Fibroblast of lung (primary cell): Measurements from ENCODE around the gene GNB5. TPM values are rescaled to one million over a fixed set of nuclear protein-coding genes. Genes with fewer than 3 reads are reported as not detected.

ENCODE experiments used
- DNase-seq, 2 donors: peaks; one replicate each; pipeline versions ENCODE4 v3.0.0 to v3.0.0-alpha.2; 2010; ENCODE audit warnings: low read depth in 2 of 2
- H2AFZ ChIP-seq: 2 replicates; pipeline ENCODE4 v1.5.1; 2012; ENCODE audit warnings: low read length, control low read depth, inconsistent platforms
- H3K27ac ChIP-seq: 2 replicates; pipeline ENCODE4 v1.5.1; 2011; ENCODE audit warnings: low read length, control low read depth; ENCODE audit not compliant: insufficient read depth
- H3K27me3 ChIP-seq: 2 replicates; pipeline ENCODE4 v1.5.1; 2011; ENCODE audit warnings: mild to moderate bottlenecking, low read length; ENCODE audit not compliant: control insufficient read depth, insufficient read depth
- H3K36me3 ChIP-seq: 2 replicates; pipeline ENCODE4 v1.5.1; 2011; ENCODE audit warnings: low read length; ENCODE audit not compliant: control insufficient read depth, insufficient read depth
- H3K4me1 ChIP-seq: 2 replicates; pipeline ENCODE4 v1.5.1; 2011; ENCODE audit warnings: low read length; ENCODE audit not compliant: control insufficient read depth, insufficient read depth; ENCODE audit errors: extremely low read depth
- H3K4me2 ChIP-seq: 2 replicates; pipeline ENCODE4 v1.5.1; 2011; ENCODE audit warnings: low read length, control low read depth; ENCODE audit not compliant: insufficient read depth; ENCODE audit errors: extremely low read depth
- H3K4me3 ChIP-seq, 4 experiments: fragments of 200-600 bp in 1 of 4; sonication (generic) in 1 of 4; replicated peaks in 1 of 4; 2 replicates each; pipeline ENCODE4 v1.5.1; 2011 to 2016; ENCODE audit warnings: low read length in 4 of 4, low read depth in 3 of 4, mild to moderate bottlenecking in 3 of 4, control low read depth in 2 of 4, inconsistent platforms in 1 of 4, mixed read lengths in 1 of 4; ENCODE audit not compliant: insufficient read depth in 1 of 4; ENCODE audit errors: control extremely low read depth in 1 of 4
- H3K79me2 ChIP-seq: 2 replicates; pipeline ENCODE4 v1.5.1; 2012; ENCODE audit warnings: mild to moderate bottlenecking, low read length, inconsistent platforms; ENCODE audit not compliant: control insufficient read depth, insufficient read depth
- H3K9ac ChIP-seq: 2 replicates; pipeline ENCODE4 v1.5.1; 2011; ENCODE audit warnings: mild to moderate bottlenecking, low read length, control low read depth; ENCODE audit not compliant: insufficient read depth
- H3K9me3 ChIP-seq: 2 replicates; pipeline ENCODE4 v1.5.1; 2012; ENCODE audit warnings: low read depth, low read length; ENCODE audit not compliant: control insufficient read depth, insufficient read depth
- H4K20me1 ChIP-seq: 2 replicates; pipeline ENCODE4 v1.5.1; 2011; ENCODE audit warnings: low read length; ENCODE audit not compliant: control insufficient read depth, insufficient read depth; ENCODE audit errors: extremely low read depth
- CTCF ChIP-seq, 2 donors: IDR thresholded peaks in 1 of 2; conservative IDR thresholded peaks in 1 of 2; 1 replicate in 1 of 2; 2 replicates in 1 of 2; pipeline ENCODE4 v1.5.1; 2011 to 2012; ENCODE audit warnings: low read length in 2 of 2, control low read depth in 1 of 2, inconsistent platforms in 1 of 2, low read depth in 1 of 2, mild to moderate bottlenecking in 1 of 2
- EZH2 ChIP-seq: IDR thresholded peaks from 2 replicates; pipeline ENCODE4 v1.5.1; 2012; ENCODE audit warnings: low read length, control low read depth, mild to moderate bottlenecking; ENCODE audit errors: missing control alignments
- polyA plus RNA-seq, 2 donors: library from polyadenylated mRNA; depleted of rRNA in 1 of 2; stranded (reverse) in 1 of 2; unstranded in 1 of 2; fragments of >200 nt; gene quantifications; 2 replicates each; pipeline ENCODE4 v1.2.1, GENCODE V29; 2011 to 2012; ENCODE audit warnings: missing spikeins in 1 of 2
- total RNA-seq: library from RNA; depleted of rRNA; stranded (reverse); fragments of >200 nt; gene quantifications from 2 replicates; pipeline ENCODE4 v1.2.1, GENCODE V29; 2014

GNB5 gene
- total and polyA plus RNA-seq, 2 donors (not counting 1 experiment from before 2014, with no cell fraction given): 44.0 to 52.2 TPM

GRCh38 chr15:52151353-52151752 lies 39.8 kb downstream of the GNB5 start:
- no peaks in the 10 kb centered on the region for H3K79me2 ChIP-seq
- DNase-seq: no peak
- no peaks in the 10 kb centered on the region for H3K27me3 ChIP-seq
- H3K4me2 ChIP-seq: no peak overlapping the region
- no peak overlapping the region for H3K27ac ChIP-seq
- H3K36me3 ChIP-seq: no peaks in the 10 kb centered on the region
- no peaks in the 10 kb centered on the region for H4K20me1 ChIP-seq
- no peak for TF ChIP-seq CTCF (conservative IDR thresholded peaks at IDR 0.05 in 1 of 2, IDR thresholded peaks at IDR 0.05 in 1 of 2; ENCODE audit: low read depth in 1 of 2, low read length in 2 of 2)
- no peak for TF ChIP-seq EZH2
- H3K9ac ChIP-seq: no peak overlapping the region
- H3K9me3 ChIP-seq: no peaks in the 10 kb centered on the region
- H2AFZ ChIP-seq: no peak overlapping the region
- no peaks in the 10 kb centered on the region for H3K4me1 ChIP-seq
- H3K4me3 ChIP-seq: no peak overlapping the region

GRCh38 chr15:52150871-52151270 lies 40.3 kb downstream of the GNB5 start:
- Histone ChIP-seq H3K27ac (no peak overlapping the region), H3K9ac (no peak overlapping the region), H3K4me2 (no peak overlapping the region), H3K27me3 (no peaks in the 10 kb centered on the region), H3K9me3 (no peaks in the 10 kb centered on the region), H3K4me3 (no peak overlapping the region), H3K36me3 (no peaks in the 10 kb centered on the region), H4K20me1 (no peaks in the 10 kb centered on the region), H3K79me2 (no peaks in the 10 kb centered on the region), H3K4me1 (no peaks in the 10 kb centered on the region), H2AFZ (no peak overlapping the region)
- no peak for TF ChIP-seq EZH2
- no peak for TF ChIP-seq CTCF (conservative IDR thresholded peaks at IDR 0.05 in 1 of 2, IDR thresholded peaks at IDR 0.05 in 1 of 2; ENCODE audit: low read depth in 1 of 2, low read length in 2 of 2)
- no peak for DNase-seq

- Histone ChIP-seq H3K27ac (no peak overlapping the region), H3K4me1 (no peaks in the 10 kb centered on the region), H3K79me2 (no peaks in the 10 kb centered on the region), H3K36me3 (no peaks in the 10 kb centered on the region), H3K4me3 (no peak overlapping the region), H2AFZ (no peak overlapping the region), H3K9ac (no peak overlapping the region), H4K20me1 (no peaks in the 10 kb centered on the region), H3K9me3 (no peaks in the 10 kb centered on the region), H3K27me3 (no peaks in the 10 kb centered on the region), H3K4me2 (no peak overlapping the region)
- TF ChIP-seq CTCF (conservative IDR thresholded peaks at IDR 0.05 in 1 of 2, IDR thresholded peaks at IDR 0.05 in 1 of 2; ENCODE audit: low read depth in 1 of 2, low read length in 2 of 2) (no peak), EZH2 (no peak)
- DNase-seq: no peak
Measured at GRCh38 chr15:52150043-52150825, 41.0 kb downstream of the GNB5 start.
